HFFc6 (cell line): ENCODE measurements around the gene RAB41. TPM values are rescaled to one million over a fixed set of nuclear protein-coding genes. Genes with fewer than 3 reads are reported as not detected.

ENCODE experiments used
- DNase-seq: peaks from one replicate; pipeline ENCODE4 v3.0.0-alpha.2; 2018
- H3K27ac Mint-ChIP-seq: 2 replicates; pipeline ENCODE4 v1.8.0; 2020; ENCODE audit warnings: mild to moderate bottlenecking, mixed read lengths
- H3K27me3 Mint-ChIP-seq: 2 replicates; pipeline ENCODE4 v1.8.0; 2021; ENCODE audit warnings: mild to moderate bottlenecking, moderate library complexity, mixed read lengths; ENCODE audit not compliant: insufficient read depth
- H3K36me3 Mint-ChIP-seq: 2 replicates; pipeline ENCODE4 v1.8.0; 2021; ENCODE audit warnings: low read depth, mixed read lengths
- H3K4me1 Mint-ChIP-seq: 2 replicates; pipeline ENCODE4 v1.8.0; 2020; ENCODE audit warnings: low read depth, mixed read lengths
- H3K4me3 Mint-ChIP-seq: 2 replicates; pipeline ENCODE4 v1.8.0; 2020; ENCODE audit warnings: mild to moderate bottlenecking, moderate library complexity, mixed read lengths
- H3K9me3 Mint-ChIP-seq: 2 replicates; pipeline ENCODE4 v1.8.0; 2020; ENCODE audit warnings: mild to moderate bottlenecking, mixed read lengths
- total RNA-seq, 6 experiments: library from RNA; stranded (reverse); fragmentation: NEBNext Ultra II Directional; extraction: Animal tissue kit (Norgen Biotek cat#: 25700); gene quantifications; 2 replicates in 1 of 6; 3 replicates in 5 of 6; pipeline ENCODE4 v1.2.3, GENCODE V29; 2021
- TF ChIP-seq, protein P1 (sequence below): fragments of 200-600 bp; sonication (generic); IDR thresholded peaks from 2 replicates; pipeline ENCODE4 v1.5.0; 2021; ENCODE audit warnings: antibody characterized with exemption, mild to moderate bottlenecking

RAB41 gene
- total RNA-seq, 6 experiments from 2014 or later: not detected

GRCh38 chrX:70247252-70247651 is 34.7 kb upstream of the RAB41 start:
- no peak for DNase-seq
- Mint-ChIP-seq H3K36me3 (no peaks in the 10 kb centered on the region), H3K4me1 (no peaks in the 10 kb centered on the region; the same call in 1 of the 2 replicates), H3K4me3 (no peak overlapping the region), H3K27me3 (no peaks in the 10 kb centered on the region), H3K9me3 (no peaks in the 10 kb centered on the region), H3K27ac (no peak overlapping the region)
- TF ChIP-seq, protein P1, sequence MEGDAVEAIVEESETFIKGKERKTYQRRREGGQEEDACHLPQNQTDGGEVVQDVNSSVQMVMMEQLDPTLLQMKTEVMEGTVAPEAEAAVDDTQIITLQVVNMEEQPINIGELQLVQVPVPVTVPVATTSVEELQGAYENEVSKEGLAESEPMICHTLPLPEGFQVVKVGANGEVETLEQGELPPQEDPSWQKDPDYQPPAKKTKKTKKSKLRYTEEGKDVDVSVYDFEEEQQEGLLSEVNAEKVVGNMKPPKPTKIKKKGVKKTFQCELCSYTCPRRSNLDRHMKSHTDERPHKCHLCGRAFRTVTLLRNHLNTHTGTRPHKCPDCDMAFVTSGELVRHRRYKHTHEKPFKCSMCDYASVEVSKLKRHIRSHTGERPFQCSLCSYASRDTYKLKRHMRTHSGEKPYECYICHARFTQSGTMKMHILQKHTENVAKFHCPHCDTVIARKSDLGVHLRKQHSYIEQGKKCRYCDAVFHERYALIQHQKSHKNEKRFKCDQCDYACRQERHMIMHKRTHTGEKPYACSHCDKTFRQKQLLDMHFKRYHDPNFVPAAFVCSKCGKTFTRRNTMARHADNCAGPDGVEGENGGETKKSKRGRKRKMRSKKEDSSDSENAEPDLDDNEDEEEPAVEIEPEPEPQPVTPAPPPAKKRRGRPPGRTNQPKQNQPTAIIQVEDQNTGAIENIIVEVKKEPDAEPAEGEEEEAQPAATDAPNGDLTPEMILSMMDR: no peak

GRCh38 chrX:70252491-70252890 is 29.5 kb upstream of the RAB41 start:
- TF ChIP-seq, protein P1: no peak
- H3K27me3 Mint-ChIP-seq: peaks cover 3% of the 10 kb centered on the region
- H3K4me3 Mint-ChIP-seq: no peak overlapping the region

DNA sequence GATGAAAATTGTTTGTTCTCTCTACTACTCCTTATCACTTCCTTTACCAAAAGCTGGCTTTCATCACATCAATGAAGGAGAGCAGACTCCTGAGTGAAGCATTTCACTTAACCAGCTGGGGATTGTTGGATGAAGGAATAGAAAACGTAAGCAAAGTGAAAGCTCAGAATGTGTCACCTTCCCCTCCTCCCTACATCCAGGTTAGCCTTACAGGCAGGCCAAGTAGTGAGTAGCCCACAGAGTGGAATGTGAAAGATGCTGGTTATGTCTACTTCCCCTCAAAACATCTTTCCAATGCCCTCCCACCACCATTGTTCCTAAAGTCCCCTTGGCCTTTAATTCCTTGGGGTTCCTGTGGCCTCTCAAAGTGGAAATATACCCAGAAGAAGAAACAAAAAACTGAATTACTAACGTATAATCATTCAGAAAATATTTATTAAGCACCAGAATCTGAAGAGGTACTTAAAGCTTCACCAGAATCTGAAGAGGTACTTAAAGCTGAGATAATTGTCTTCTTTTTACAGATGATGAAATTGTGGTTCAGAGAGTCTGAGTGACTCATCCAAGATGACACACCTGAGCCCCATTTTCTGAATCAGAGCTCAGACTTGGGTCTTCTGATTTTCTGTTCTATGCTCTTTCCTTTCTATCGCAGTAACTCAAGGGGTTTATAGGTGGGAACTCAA is 28.5 kb upstream of the RAB41 start:
- no peak for DNase-seq
- H3K27ac Mint-ChIP-seq: peak overlapping the region; percentile 14; the same call in 1 of the 2 replicates

More at GRCh38 chrX:70252491-70252890, 29.5 kb upstream of the RAB41 start:
- Mint-ChIP-seq H3K36me3 (no peaks in the 10 kb centered on the region), H3K9me3 (no peaks in the 10 kb centered on the region), H3K4me1 (peaks cover 32% of the 10 kb centered on the region), H3K27ac (no peak overlapping the region)
- no peak for DNase-seq

DNA sequence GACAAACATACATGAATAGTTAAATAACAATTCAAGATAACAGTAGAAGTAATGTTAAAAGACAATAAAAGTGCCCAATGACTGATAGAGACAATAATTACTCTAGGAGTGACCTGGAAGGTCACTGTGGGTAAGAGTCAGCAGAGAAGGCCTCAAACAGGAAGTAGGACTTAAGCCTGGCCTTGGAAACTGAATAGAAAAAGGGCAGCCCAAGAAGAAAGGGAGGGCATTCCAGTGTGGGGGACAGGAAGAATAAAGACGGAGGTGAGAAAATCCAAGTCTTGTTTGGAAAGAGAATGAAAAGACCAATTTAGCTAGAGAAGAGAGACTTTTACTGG is 27.9 kb upstream of the RAB41 start:
- Mint-ChIP-seq H3K4me1 (peaks cover 32% of the 10 kb centered on the region), H3K27ac (peak overlapping the region; percentile 14; the same call in 1 of the 2 replicates), H3K27me3 (peaks cover 5% of the 10 kb centered on the region), H3K9me3 (no peaks in the 10 kb centered on the region), H3K36me3 (no peaks in the 10 kb centered on the region), H3K4me3 (no peak overlapping the region)
- TF ChIP-seq, protein P1: no peak
- DNase-seq: no peak

More for the DNA sequence above, 28.5 kb upstream of the RAB41 start:
- no peaks in the 10 kb centered on the region for H3K36me3 Mint-ChIP-seq
- TF ChIP-seq, protein P1: no peak
- peaks cover 3% of the 10 kb centered on the region for H3K27me3 Mint-ChIP-seq
- H3K4me1 Mint-ChIP-seq: peaks cover 32% of the 10 kb centered on the region
- H3K9me3 Mint-ChIP-seq: no peaks in the 10 kb centered on the region
- no peak overlapping the region for H3K4me3 Mint-ChIP-seq

DNA sequence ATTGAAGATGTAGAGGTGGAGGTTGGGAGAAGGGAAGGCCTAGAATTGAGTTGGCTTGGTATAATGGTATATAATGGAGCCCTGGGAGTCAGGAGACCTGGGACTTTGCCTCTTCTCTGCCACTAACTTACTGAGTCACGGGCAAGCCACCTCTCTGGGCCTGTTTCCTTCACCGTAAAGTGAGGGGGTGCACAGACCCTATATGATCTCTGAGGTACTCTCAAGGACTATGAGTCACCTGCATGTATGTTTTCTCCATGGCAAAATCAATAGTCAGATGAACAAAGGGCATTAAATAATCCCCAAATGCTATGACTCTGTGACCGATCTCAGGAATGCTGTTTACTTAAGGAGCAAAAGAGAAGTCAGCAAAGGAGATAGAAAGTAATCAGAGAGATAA is 27.1 kb upstream of the RAB41 start:
- no peaks in the 10 kb centered on the region for H3K36me3 Mint-ChIP-seq
- peaks cover 5% of the 10 kb centered on the region for H3K27me3 Mint-ChIP-seq
- DNase-seq: no peak
- H3K9me3 Mint-ChIP-seq: no peaks in the 10 kb centered on the region
- no peak overlapping the region for H3K27ac Mint-ChIP-seq
- no peak overlapping the region for H3K4me3 Mint-ChIP-seq
- TF ChIP-seq, protein P1: no peak
- H3K4me1 Mint-ChIP-seq: peaks cover 32% of the 10 kb centered on the region
